ENCODE data around the gene MPZL1. TPM values are rescaled to one million over a fixed set of nuclear protein-coding genes. Genes with fewer than 3 reads are reported as not detected.
A peak's percentile ranks its signal among the peaks of the same experiment; 100 is the strongest.

The MPZL1 gene
- polyA plus RNA-seq, 1 donor: 62.4 TPM

GRCh38 chr1:167695756-167696561 lies 25.8 kb upstream of the MPZL1 start:
- no peak for DNase-seq

DNA sequence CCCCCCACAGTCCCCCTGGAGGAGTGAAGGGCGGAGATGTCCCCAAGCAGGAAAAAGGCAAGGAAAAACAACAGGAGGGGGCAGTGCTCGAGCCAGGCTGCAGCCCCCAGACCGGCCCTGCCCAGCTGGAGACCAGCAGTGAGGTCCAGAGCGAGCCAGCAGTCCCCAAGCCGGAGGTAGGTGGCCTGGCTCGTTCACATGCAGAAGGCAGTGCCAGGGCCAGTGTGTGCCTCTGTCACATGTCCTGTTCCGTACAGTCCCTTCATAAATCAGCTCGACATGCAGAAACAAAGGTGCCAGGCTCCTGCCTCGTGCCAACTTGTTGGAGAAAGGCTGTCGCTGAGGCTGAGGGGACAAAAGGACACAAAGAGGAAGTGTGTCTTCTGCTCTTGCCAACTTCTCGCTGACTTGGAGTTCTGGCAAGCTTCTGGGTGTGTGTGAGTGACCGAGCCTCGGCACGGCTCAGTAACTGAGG lies 24.1 kb upstream of the MPZL1 start:
- DNase-seq: no peak

GRCh38 chr1:167698313-167698712 lies 23.5 kb upstream of the MPZL1 start:
- no peak for DNase-seq

GRCh38 chr1:167701510-167701909 lies 20.3 kb upstream of the MPZL1 start:
- DNase-seq: no peak

- DNase-seq: no peak
Measured at GRCh38 chr1:167703557-167703956, 18.2 kb upstream of the MPZL1 start.

GRCh38 chr1:167704715-167705114 lies 17.1 kb upstream of the MPZL1 start:
- DNase-seq: no peak

DNA sequence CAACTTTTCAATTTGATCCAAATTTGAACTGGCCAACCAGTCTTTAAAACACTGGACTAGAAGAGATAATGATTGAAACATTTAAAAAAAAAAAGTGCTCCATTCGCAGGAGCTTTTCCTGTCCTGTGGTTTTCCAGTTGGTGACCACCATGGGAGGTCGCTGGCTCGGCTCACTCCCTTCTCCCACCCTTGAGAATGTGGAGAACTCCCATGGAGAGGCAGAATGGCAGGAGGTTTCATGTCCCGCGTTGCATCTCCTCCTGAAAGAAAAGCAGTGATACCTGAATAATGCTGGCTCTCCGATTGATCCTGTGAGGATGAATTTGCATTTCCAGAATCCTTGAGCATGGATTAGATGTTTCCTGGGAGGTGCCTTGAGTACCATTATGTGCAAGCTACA lies 16.5 kb upstream of the MPZL1 start:
- no peak for DNase-seq

- DNase-seq: no peak
Measured at GRCh38 chr1:167706363-167706762, 15.4 kb upstream of the MPZL1 start.

GRCh38 chr1:167706931-167707877 lies 14.6 kb upstream of the MPZL1 start:
- DNase-seq: no peak

GRCh38 chr1:167707942-167708341 lies 13.8 kb upstream of the MPZL1 start:
- DNase-seq: no peak

GRCh38 chr1:167708940-167709389 lies 12.8 kb upstream of the MPZL1 start:
- no peak for DNase-seq

DNA sequence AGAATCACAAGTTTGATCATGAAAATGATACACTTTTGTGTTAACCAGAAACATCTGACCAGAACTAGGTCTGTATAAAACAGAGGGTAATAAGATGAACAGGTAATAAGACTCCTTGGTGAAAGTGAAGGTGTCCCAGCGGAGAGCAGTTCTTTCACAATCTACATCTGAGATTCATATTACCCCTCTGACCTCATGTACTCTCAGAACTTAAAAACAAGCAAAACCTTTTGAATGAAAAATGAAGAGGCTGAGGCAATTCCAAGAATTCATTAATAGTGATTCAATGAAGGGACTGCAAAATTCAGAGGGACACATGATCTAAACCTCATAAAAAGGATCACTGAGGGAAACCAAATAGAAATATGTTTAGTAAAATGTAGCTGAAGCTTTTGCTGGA lies 10.9 kb upstream of the MPZL1 start:
- no peak for DNase-seq

- DNase-seq: no peak
Measured at GRCh38 chr1:167711797-167712196, 10.0 kb upstream of the MPZL1 start.

- peak; percentile 31 for DNase-seq
Measured at GRCh38 chr1:167713330-167714081, 8.3 kb upstream of the MPZL1 start.

GRCh38 chr1:167714098-167714438 lies 7.7 kb upstream of the MPZL1 start:
- no peak for DNase-seq

DNA sequence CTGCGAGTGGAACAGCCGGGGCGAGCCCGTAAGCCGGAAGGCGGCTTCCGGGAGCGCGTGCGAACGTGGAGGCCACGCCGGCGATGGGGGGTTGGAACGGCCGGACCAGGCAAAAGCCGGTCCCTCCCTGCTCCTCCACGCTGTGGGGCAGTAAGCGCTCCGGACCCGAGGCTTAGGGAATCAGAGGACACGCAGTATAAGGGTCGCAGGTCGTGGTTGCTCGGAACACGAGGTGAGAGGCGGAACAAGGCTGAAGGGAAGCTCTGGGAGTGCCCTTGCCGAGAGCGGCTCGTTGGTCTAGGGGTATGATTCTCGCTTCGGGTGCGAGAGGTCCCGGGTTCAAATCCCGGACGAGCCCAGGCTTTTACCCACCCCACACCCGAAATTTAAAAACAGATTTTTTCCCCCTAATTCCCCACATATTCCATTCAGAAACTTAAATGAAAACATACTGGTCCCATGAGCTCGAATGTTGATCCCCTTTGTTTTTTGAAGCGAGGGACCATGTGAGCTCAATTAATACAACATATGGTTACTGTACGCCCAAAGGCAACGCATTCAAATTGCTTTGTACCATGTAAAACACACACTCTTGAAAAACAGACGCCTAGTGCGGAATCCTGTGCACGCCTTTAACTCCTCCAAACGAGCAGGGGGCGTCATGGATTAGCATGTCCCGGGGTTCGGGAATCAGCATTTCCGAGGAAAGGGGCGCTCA lies 7.2 kb upstream of the MPZL1 start:
- DNase-seq: peak; percentile 91

GRCh38 chr1:167715157-167715999 lies 6.4 kb upstream of the MPZL1 start:
- peak; percentile 89 for DNase-seq

DNA sequence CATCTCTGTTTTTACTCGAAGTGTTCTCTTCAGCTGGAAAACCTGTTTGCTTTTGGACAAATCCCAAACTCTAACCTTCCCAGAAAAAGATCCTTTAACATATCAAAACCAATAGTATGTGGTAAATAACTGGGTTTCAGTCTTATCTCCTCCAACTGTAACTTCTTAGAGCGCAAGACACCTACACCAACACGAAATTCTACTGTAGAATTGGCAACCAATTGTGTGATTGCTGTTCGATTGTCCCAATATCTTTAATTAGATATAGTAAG lies 5.8 kb upstream of the MPZL1 start:
- DNase-seq: no peak

- DNase-seq: no peak
Measured at GRCh38 chr1:167717351-167717750, 4.4 kb upstream of the MPZL1 start.

- DNase-seq: no peak
Measured at GRCh38 chr1:167718914-167719691, 2.7 kb upstream of the MPZL1 start.

Measured in hindlimb muscle (tissue), 1 donor.